Activated CD4-positive, alpha-beta T cell treated with anti-CD3 and anti-CD28 coated beads, Interleukin-2, amount 10 ng/mL, durations not matched to agents 24 days and 14 days (primary cell): ENCODE results near the gene ZBTB16. TPM values are rescaled to one million over a fixed set of nuclear protein-coding genes. Genes with fewer than 3 reads are reported as not detected.
A peak's percentile ranks its signal among the peaks of the same experiment; 100 is the strongest.

ENCODE experiments used
- DNase-seq: peaks from one replicate; pipeline ENCODE4 v3.0.0; 2022
- H3K27ac Mint-ChIP-seq: one replicate; pipeline ENCODE4 v1.8.0; 2022; ENCODE audit warnings: mild to moderate bottlenecking, mixed read lengths
- H3K27me3 Mint-ChIP-seq: one replicate; pipeline ENCODE4 v1.8.0; 2022; ENCODE audit warnings: mixed read lengths
- H3K36me3 Mint-ChIP-seq: one replicate; pipeline ENCODE4 v1.8.0; 2022; ENCODE audit warnings: low read depth, mild to moderate bottlenecking, mixed read lengths
- H3K4me1 Mint-ChIP-seq: one replicate; pipeline ENCODE4 v1.8.0; 2021; ENCODE audit warnings: mixed read lengths
- H3K4me3 Mint-ChIP-seq: one replicate; pipeline ENCODE4 v1.8.0; 2022; ENCODE audit warnings: mild to moderate bottlenecking, moderate library complexity, mixed read lengths
- H3K9me3 Mint-ChIP-seq: one replicate; pipeline ENCODE4 v1.8.0; 2021; ENCODE audit warnings: mixed read lengths
- intact Hi-C: fragments of 100-400 bp; cut with micrococcal nuclease; formaldehyde crosslinking; loops from one replicate; pipeline ENCODE4 v1.15.1; 2023
- total RNA-seq: library from RNA; stranded (reverse); gene quantifications from 2 replicates; pipeline ENCODE4 v1.2.3, GENCODE V29; 2022

The ZBTB16 gene
- total RNA-seq, 1 donor from 2014 or later, result 3.8 TPM

DNA sequence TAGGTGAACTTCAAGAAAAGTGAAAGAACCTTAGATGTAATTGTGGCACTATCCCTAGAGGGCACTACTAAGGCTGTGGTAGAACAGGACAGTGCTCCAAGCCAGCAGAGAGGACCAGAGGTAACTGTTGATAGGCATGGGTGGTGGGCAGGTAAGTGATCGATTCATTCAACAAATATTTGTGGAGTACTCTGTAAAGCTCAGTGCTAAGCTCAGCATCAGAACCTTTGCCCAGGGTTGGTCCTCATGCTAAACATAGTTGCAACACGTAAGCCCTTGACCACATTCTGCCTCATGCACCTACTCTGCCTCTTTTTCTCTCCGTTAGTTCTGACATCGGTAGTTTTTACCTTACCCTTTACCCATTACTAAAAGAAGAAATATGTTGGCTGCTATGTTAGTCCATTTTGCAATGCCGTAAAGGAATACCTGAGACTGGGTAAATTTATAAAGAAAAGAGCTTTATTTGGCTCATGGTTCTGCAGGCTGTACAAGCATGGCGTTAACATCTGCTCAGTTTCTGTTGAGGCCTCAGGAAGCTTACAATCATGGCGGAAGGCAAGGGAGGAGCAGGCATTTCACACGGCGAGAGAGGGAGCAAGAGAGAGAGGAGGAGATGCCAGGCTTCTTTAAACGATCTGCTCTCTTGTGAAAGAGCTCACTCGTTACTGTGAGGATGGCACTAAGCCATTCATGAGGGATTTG lies 218.3 kb downstream of the ZBTB16 start:
- Mint-ChIP-seq H3K27me3 (peaks cover 19% of the 10 kb centered on the region), H3K36me3 (no peaks in the 10 kb centered on the region), H3K27ac (no peak overlapping the region), H3K4me1 (no peaks in the 10 kb centered on the region), H3K4me3 (no peak overlapping the region), H3K9me3 (no peaks in the 10 kb centered on the region)
- DNase-seq, result no peak
- intact Hi-C loops, result no loop called here

DNA sequence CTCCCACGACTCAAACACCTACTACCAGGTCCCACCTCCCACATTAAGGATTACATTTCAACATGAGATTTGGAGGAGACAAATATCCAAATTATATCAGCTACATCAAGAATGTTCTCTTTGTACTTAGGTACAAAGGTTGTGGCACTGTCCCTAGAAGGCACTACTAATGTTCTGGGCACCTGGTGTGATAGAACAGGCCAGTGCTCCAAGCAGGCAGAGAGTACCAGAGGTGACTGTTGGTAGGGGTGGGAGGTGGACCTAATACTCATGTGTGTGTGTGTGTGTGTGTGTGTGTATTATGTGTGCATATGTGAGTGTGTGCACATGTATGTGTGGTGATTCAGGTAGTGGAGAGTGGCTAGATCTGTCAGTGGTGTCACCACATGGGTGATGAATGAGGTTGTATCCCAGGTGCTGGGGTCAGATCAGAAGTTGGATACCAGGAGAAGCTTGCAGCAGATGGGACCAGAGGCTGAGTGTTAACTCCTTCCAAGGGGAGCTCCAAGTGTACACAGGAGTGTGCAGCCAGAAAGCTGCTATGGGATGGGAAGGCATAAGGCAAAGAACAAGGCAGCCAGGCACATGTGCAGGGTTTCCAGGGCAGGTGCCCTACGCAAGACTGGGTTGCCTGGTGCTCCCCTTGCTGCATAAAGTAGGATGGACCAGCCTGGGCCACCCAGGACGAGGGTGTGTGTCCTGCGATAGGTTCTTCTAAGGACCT lies 219.0 kb downstream of the ZBTB16 start:
- intact Hi-C loops, result no loop called here
- DNase-seq, result no peak
- no peaks in the 10 kb centered on the region for H3K9me3 Mint-ChIP-seq
- H3K27ac Mint-ChIP-seq, result no peak overlapping the region
- no peaks in the 10 kb centered on the region for H3K36me3 Mint-ChIP-seq
- H3K4me3 Mint-ChIP-seq, result no peak overlapping the region
- H3K27me3 Mint-ChIP-seq, result peaks cover 22% of the 10 kb centered on the region
- no peaks in the 10 kb centered on the region for H3K4me1 Mint-ChIP-seq

DNA sequence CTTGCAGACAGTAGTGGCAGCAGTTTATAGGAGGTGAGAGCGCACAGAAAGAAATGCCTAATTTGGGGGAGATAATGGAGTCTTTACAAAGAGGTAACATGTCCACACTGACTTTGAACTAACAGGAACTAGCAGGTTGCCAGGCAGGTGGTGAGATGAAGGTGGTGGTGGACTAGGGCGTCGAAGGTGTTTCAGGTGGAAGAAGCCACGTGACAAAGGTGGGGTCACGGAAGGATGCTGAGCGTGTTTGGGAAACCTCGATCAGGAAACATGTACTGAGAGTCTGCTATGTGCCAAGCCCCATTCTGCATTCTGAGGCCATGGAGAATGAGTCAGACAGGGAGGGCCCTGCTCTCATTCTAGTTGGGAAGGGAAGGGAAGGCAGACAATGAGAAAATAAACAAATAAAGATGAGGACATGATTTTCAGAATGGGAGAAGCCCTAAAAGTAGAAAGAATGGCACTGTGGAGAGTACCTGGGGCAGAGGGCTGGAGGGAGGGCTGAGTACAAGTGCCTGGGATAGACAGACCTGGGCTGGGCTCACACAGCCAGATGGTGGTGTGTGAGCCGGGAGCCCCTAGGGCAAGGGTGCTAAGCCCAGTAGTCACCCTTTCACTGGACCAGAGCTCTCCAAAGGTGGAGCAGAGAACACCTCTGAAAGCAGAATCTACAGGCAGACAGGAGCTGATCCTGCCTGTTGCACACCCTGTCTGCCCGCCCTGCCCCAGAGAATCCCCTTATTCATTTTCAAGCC lies 220.5 kb downstream of the ZBTB16 start:
- Mint-ChIP-seq H3K9me3 (no peaks in the 10 kb centered on the region), H3K4me3 (no peak overlapping the region), H3K27ac (no peak overlapping the region), H3K4me1 (no peaks in the 10 kb centered on the region), H3K27me3 (peaks cover 18% of the 10 kb centered on the region), H3K36me3 (no peaks in the 10 kb centered on the region)
- intact Hi-C loops, result no loop called here
- no peak for DNase-seq

DNA sequence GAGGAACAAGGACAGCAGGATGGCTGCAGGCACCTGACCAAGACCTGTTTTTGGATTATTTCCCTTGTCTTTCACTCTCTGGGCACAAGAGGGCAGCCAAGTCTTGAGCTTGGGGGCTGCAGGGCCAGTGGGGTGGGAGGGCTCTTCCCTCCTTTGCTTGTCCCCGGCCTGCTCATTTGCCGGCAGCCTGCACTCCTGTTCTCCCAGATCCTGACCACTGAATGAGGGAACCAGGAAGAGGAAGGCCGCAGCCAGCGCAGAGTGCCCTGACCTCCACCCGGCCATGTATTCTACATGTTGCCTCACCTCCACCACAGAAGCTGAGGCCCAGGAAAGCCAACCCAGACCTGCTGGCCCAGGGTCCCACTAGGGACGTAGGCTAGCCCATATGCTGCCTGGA lies 221.2 kb downstream of the ZBTB16 start:
- DNase-seq, result peak; percentile 73
- H3K4me1 Mint-ChIP-seq, result no peaks in the 10 kb centered on the region
- intact Hi-C loops, result no loop called here

DNA sequence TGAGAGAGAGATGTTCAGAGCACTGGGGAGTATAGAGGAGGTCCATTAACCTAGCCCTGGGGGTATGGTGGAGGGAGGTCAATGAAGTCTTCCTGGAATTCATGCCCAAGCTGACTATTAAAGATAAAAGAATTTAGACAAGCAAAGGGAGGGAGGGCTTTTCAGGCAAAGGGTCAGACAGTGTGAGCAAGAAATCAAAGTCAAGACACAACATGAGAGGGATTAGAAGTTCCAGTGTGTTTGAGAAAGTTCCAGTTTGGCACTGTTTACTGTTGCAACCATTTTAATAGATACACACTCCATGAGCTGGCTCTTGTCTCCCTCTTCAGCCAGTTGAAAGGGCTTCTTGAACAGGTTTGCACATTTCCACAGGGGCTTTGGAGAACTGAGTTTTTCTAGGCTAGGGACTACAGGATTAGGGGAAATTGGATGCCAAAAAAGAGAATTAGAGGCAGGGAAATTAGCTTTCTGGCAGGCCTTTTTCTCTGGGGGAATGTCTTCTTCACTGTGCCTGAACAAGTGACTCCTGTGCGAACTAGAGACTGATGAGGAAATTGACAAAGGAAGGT lies 222.0 kb downstream of the ZBTB16 start:
- DNase-seq, result peak; percentile 43
- Mint-ChIP-seq H3K9me3 (no peaks in the 10 kb centered on the region), H3K36me3 (no peaks in the 10 kb centered on the region), H3K4me1 (no peaks in the 10 kb centered on the region), H3K4me3 (no peak overlapping the region), H3K27me3 (peaks cover 15% of the 10 kb centered on the region), H3K27ac (no peak overlapping the region)
- intact Hi-C loops, result no loop called here

More for the DNA sequence above, 221.2 kb downstream of the ZBTB16 start:
- Mint-ChIP-seq H3K9me3 (no peaks in the 10 kb centered on the region), H3K27ac (no peak overlapping the region), H3K4me3 (no peak overlapping the region), H3K36me3 (no peaks in the 10 kb centered on the region), H3K27me3 (peaks cover 15% of the 10 kb centered on the region)

DNA sequence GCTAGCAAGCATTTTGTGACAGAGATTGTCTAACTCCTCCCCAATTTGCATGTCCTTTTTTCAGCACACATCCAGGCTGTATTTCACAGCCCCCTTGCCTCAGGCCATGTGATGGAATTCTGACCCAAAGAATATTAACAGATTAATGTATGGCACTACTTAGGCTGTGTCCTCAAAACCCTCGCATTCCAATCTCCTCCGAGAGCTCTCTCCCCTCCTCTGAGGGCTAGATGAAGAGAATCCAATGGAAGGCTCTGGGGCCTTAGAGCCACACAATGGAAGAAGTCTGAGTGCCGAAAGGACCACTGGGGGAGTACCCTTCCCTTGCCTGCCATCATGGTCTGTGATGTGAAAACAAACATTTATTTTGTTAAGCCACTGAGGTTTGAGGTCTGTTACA lies 223.0 kb downstream of the ZBTB16 start:
- Mint-ChIP-seq H3K4me3 (no peak overlapping the region), H3K9me3 (no peaks in the 10 kb centered on the region), H3K4me1 (no peaks in the 10 kb centered on the region), H3K27me3 (peaks cover 15% of the 10 kb centered on the region), H3K36me3 (no peaks in the 10 kb centered on the region), H3K27ac (no peak overlapping the region)
- intact Hi-C loops, result no loop called here
- DNase-seq, result peak; percentile 43

DNA sequence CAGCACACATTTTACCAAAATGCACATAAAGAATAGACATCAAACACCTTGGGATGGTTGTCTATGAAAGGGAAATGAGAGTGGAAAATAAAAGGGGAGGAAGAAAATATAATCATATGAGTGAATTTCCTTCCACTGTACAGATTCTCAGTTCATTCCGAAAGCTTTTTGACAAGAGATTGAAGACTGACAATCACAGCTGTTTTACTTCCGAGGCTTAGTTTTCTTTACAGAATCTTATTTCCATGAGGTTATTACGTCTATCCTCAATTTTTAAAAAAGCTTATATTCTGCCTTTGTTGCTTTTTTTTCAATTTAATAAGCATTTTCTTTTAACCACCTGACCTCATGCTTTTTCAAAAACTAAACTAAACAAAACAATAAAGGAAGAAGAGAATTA lies 223.9 kb downstream of the ZBTB16 start:
- Mint-ChIP-seq H3K4me1 (no peaks in the 10 kb centered on the region), H3K27me3 (peaks cover 20% of the 10 kb centered on the region)
- DNase-seq, result no peak

DNA sequence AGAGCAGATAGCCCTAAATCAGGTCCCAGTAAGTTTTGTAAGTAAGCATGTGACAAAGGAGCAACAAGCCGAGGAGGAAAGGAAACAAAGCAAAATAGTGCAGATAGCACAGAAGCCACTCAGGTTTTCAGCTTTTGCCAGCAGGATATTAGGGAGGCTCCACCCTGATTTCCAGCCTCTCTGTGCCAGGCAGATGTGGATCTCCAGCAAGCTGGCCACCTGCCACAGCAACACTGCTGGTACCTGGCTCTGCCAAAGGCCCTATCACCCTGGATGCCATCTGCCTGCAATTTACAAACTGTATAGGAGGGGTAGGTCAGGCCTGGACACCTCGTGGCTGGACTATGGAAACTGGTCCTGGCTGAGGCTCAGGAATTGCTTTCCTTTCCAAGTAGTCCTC lies 224.5 kb downstream of the ZBTB16 start:
- Mint-ChIP-seq H3K4me3 (no peak overlapping the region), H3K27ac (no peak overlapping the region), H3K36me3 (no peaks in the 10 kb centered on the region), H3K27me3 (peaks cover 23% of the 10 kb centered on the region), H3K9me3 (no peaks in the 10 kb centered on the region), H3K4me1 (no peaks in the 10 kb centered on the region)
- DNase-seq, result peak; percentile 36
- intact Hi-C loops, result no loop called here

More for the DNA sequence above, 223.9 kb downstream of the ZBTB16 start:
- Mint-ChIP-seq H3K9me3 (no peaks in the 10 kb centered on the region), H3K27ac (no peak overlapping the region), H3K4me3 (no peak overlapping the region), H3K36me3 (no peaks in the 10 kb centered on the region)
- intact Hi-C loops, result no loop called here

DNA sequence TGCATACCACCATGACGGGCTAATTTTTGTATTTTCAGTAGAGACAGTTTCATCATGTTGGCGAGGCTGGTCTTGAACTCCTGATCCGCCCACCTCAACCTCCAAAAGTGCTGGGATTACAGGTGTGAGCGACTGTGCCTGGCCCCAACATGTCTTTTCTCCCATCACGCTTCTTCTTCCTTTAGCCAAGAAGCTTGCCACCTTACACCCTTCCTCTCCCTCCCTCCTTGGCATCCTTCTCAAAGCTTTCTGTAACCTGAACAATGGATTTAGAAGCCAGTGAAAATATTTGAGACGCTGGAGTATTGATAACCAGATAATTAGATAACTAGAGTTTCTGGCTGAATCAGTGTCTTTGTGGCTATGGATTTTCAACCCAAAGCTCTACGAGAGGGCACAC lies 225.4 kb downstream of the ZBTB16 start:
- Mint-ChIP-seq H3K36me3 (no peaks in the 10 kb centered on the region), H3K4me3 (no peak overlapping the region), H3K27me3 (peaks cover 19% of the 10 kb centered on the region), H3K27ac (no peak overlapping the region), H3K9me3 (no peaks in the 10 kb centered on the region), H3K4me1 (no peaks in the 10 kb centered on the region)
- no peak for DNase-seq
- intact Hi-C loops, result no loop called here

DNA sequence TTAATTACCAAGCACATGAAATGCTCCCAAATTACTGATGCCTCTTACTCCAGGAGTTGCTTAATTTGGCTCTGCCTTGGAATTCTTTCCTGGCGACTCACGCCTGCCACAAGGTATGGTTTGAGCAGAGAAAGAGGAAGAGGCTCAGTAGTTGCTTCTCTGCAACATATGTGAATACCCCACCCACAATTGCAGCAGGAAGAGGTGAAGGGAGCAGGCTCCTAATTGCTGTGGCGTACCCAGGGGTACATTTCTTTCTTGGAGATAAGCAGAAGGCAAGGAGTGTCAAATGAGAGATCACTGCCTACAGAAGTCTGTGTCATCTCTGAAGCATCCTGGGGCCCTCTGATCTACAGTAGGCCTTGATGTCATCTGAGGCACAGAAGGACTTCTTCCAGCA lies 226.1 kb downstream of the ZBTB16 start:
- Mint-ChIP-seq H3K27ac (no peak overlapping the region), H3K4me1 (no peaks in the 10 kb centered on the region), H3K27me3 (peaks cover 23% of the 10 kb centered on the region), H3K4me3 (no peak overlapping the region), H3K9me3 (no peaks in the 10 kb centered on the region), H3K36me3 (no peaks in the 10 kb centered on the region)
- DNase-seq, result peak; percentile 35
- intact Hi-C loops, result no loop called here

DNA sequence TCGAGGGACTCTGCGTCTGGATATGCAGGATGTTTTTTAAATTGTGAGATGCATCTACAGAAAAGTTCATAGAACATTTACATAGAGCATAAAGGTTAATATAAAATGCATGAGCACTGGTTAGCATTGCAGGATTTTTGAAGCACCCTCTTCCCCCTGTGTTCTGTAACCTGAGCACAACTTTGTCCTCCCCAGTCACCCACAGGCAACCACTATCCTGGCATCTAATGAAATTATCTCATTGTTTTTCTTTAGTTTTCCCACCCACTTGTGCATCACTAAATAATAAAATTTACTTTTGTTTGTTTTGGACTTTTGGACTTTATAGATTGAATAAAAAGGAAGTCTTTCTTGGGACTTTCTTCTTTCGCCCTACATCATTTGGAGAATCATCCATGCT lies 226.7 kb downstream of the ZBTB16 start:
- Mint-ChIP-seq H3K27ac (no peak overlapping the region), H3K36me3 (no peaks in the 10 kb centered on the region), H3K27me3 (peaks cover 27% of the 10 kb centered on the region), H3K9me3 (no peaks in the 10 kb centered on the region), H3K4me1 (peaks cover 1% of the 10 kb centered on the region), H3K4me3 (no peak overlapping the region)
- DNase-seq, result no peak
- intact Hi-C loops, result no loop called here

DNA sequence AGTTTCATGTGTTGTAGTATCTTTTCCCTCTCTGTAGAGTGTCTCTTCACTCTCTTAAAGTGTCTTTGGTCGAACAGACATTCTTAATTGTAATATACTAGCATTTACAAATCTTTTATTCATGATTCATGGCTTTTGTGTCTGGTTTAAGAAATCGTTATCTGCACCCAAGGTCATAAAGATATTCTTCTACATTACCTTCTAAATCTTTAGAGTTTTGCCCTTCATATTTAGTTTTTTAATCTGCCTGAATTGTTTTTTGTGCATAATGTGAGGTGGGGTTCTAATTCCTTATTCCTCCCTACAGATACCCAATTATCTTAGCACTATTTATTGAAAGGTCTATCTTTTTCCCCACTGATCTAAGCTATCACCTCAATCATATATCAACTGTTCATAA lies 227.6 kb downstream of the ZBTB16 start:
- no peak overlapping the region for H3K27ac Mint-ChIP-seq
- peaks cover 26% of the 10 kb centered on the region for H3K27me3 Mint-ChIP-seq
- intact Hi-C loops, result no loop called here
- peaks cover 4% of the 10 kb centered on the region for H3K4me1 Mint-ChIP-seq
- no peaks in the 10 kb centered on the region for H3K9me3 Mint-ChIP-seq
- no peaks in the 10 kb centered on the region for H3K36me3 Mint-ChIP-seq
- DNase-seq, result no peak
- no peak overlapping the region for H3K4me3 Mint-ChIP-seq

DNA sequence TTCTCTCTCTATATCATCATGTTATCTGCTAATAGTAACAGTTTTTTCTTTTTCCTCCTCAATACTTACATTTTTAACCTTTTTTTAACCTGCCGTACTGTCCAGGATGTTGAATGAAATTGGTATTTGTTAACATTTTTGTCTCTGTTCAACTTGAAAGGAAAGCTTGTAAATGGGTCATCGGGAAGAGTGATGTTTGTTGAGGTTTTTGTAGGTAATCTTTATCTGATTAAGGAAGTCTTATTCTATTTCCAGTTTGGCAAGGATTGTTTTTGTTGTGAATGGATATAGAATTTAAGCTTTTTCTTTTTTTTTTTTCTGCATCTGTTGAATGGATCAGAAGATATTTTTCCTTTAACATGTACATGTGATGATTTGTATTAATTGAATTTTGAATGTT lies 228.6 kb downstream of the ZBTB16 start:
- H3K27me3 Mint-ChIP-seq, result peaks cover 25% of the 10 kb centered on the region
- no peak overlapping the region for H3K27ac Mint-ChIP-seq
- intact Hi-C loops, result no loop called here
- H3K4me1 Mint-ChIP-seq, result peaks cover 4% of the 10 kb centered on the region
- H3K36me3 Mint-ChIP-seq, result no peaks in the 10 kb centered on the region
- no peak for DNase-seq
- no peaks in the 10 kb centered on the region for H3K9me3 Mint-ChIP-seq
- no peak overlapping the region for H3K4me3 Mint-ChIP-seq

DNA sequence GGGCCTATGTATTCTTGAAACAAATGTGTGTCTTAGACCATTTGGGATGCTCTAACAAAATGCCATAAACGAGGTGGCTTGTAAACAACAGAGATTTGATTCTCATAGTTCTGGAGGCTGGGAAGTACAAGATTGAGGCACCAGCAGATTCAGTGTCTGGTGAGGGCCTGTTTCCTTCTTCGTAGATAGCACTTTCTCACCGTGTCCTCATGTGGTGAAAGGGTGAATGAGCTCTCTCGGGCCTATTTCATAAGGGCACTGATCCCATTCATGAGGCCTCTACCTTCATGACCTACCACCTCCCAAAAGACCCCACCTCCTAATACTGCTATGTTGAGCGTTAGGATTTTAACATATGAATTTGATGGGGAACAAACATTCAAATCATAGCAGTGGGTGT lies 230.3 kb downstream of the ZBTB16 start:
- DNase-seq, result no peak
- Mint-ChIP-seq H3K27ac (no peak overlapping the region), H3K4me3 (no peak overlapping the region), H3K9me3 (peaks cover 3% of the 10 kb centered on the region), H3K27me3 (peaks cover 21% of the 10 kb centered on the region), H3K36me3 (no peaks in the 10 kb centered on the region), H3K4me1 (peaks cover 4% of the 10 kb centered on the region)
- intact Hi-C loops, result no loop called here
